HUES48 (cell line): ENCODE results near the gene GMEB2.
"Not testable (repeated sequence)": the region's sequence is repeated elsewhere in the genome, so short reads cannot be mapped to it uniquely, and the experiment has no call there.

ENCODE experiments used
- H3K27ac ChIP-seq: one replicate; pipeline ENCODE4 v1.7.0; 2013; ENCODE audit warnings: low read depth, low read length, inconsistent platforms
- H3K27me3 ChIP-seq: 2 replicates; pipeline ENCODE4 v1.6.1; 2013; ENCODE audit warnings: mild to moderate bottlenecking, low read length; ENCODE audit not compliant: control insufficient read depth, insufficient read depth
- H3K36me3 ChIP-seq: 2 replicates; pipeline ENCODE4 v1.6.1; 2013; ENCODE audit warnings: low read length; ENCODE audit not compliant: control insufficient read depth, insufficient read depth
- H3K4me1 ChIP-seq: 2 replicates; pipeline ENCODE4 v1.6.1; 2013; ENCODE audit warnings: mild to moderate bottlenecking, low read length; ENCODE audit not compliant: control insufficient read depth, insufficient read depth
- H3K4me3 ChIP-seq: 2 replicates; pipeline ENCODE4 v1.5.1; 2013; ENCODE audit warnings: mild to moderate bottlenecking, low read depth, low read length
- H3K9ac ChIP-seq: 2 replicates; pipeline ENCODE4 v1.6.1; 2013; ENCODE audit warnings: mild to moderate bottlenecking, low read depth, low read length, moderate library complexity
- H3K9me3 ChIP-seq: 2 replicates; pipeline ENCODE4 v1.6.1; 2013; ENCODE audit warnings: low read length; ENCODE audit not compliant: control insufficient read depth, insufficient read depth

Gene GMEB2

GRCh38 chr20:63573647-63574131 lies 53.2 kb downstream of the GMEB2 start:
- H3K9ac ChIP-seq = no peak overlapping the region
- peak overlapping the region; percentile 68 for H3K4me3 ChIP-seq
- H3K36me3 ChIP-seq = no peaks in the 10 kb centered on the region
- no peak overlapping the region for H3K27ac ChIP-seq
- peaks cover 9% of the 10 kb centered on the region; the same call in 1 of the 2 replicates for H3K4me1 ChIP-seq
- H3K9me3 ChIP-seq = no peaks in the 10 kb centered on the region
- no peaks in the 10 kb centered on the region for H3K27me3 ChIP-seq

GRCh38 chr20:63572788-63573646 lies 53.9 kb downstream of the GMEB2 start:
- Histone ChIP-seq H3K4me3 (peak overlapping the region; percentile 68), H3K4me1 (peaks cover 9% of the 10 kb centered on the region; the same call in 1 of the 2 replicates), H3K36me3 (no peaks in the 10 kb centered on the region), H3K27me3 (no peaks in the 10 kb centered on the region), H3K27ac (no peak overlapping the region), H3K9ac (no peak overlapping the region), H3K9me3 (no peaks in the 10 kb centered on the region)

- Histone ChIP-seq H3K27ac (no peak overlapping the region), H3K4me3 (no peak overlapping the region), H3K36me3 (no peaks in the 10 kb centered on the region), H3K9me3 (no peaks in the 10 kb centered on the region), H3K27me3 (no peaks in the 10 kb centered on the region), H3K9ac (no peak overlapping the region), H3K4me1 (peaks cover 9% of the 10 kb centered on the region; the same call in 1 of the 2 replicates)
Observed at GRCh38 chr20:63572071-63572787, 54.7 kb downstream of the GMEB2 start.

GRCh38 chr20:63571087-63571478 lies 55.8 kb downstream of the GMEB2 start:
- not testable (repeated sequence) for H3K4me1 ChIP-seq, H3K9ac ChIP-seq, H3K27ac ChIP-seq, H3K4me3 ChIP-seq, H3K36me3 ChIP-seq, H3K9me3 ChIP-seq, H3K27me3 ChIP-seq

GRCh38 chr20:63570281-63571086 lies 56.4 kb downstream of the GMEB2 start:
- Histone ChIP-seq H3K27ac (no peak overlapping the region), H3K27me3 (no peaks in the 10 kb centered on the region), H3K9ac (no peak overlapping the region), H3K4me1 (peaks cover 8% of the 10 kb centered on the region; the same call in 1 of the 2 replicates), H3K4me3 (no peak overlapping the region), H3K36me3 (no peaks in the 10 kb centered on the region), H3K9me3 (no peaks in the 10 kb centered on the region)

- Histone ChIP-seq H3K36me3 (no peaks in the 10 kb centered on the region), H3K9me3 (no peaks in the 10 kb centered on the region), H3K27me3 (no peaks in the 10 kb centered on the region), H3K4me3 (no peak overlapping the region), H3K9ac (no peak overlapping the region), H3K27ac (no peak overlapping the region), H3K4me1 (peaks cover under 1% of the 10 kb centered on the region; the same call in 1 of the 2 replicates)
Observed at GRCh38 chr20:63568986-63569949, 57.6 kb downstream of the GMEB2 start.

GRCh38 chr20:63568170-63568981 lies 58.5 kb downstream of the GMEB2 start:
- Histone ChIP-seq H3K27ac (no peak overlapping the region), H3K27me3 (no peaks in the 10 kb centered on the region), H3K9me3 (no peaks in the 10 kb centered on the region), H3K9ac (no peak overlapping the region), H3K4me1 (no peaks in the 10 kb centered on the region), H3K36me3 (no peaks in the 10 kb centered on the region), H3K4me3 (no peak overlapping the region)

GRCh38 chr20:63567386-63568169 lies 59.3 kb downstream of the GMEB2 start:
- Histone ChIP-seq H3K27ac (no peak overlapping the region), H3K27me3 (no peaks in the 10 kb centered on the region), H3K4me1 (no peaks in the 10 kb centered on the region), H3K4me3 (no peak overlapping the region), H3K9ac (no peak overlapping the region), H3K36me3 (no peaks in the 10 kb centered on the region), H3K9me3 (no peaks in the 10 kb centered on the region)

- H3K36me3 ChIP-seq = no peaks in the 10 kb centered on the region
- no peaks in the 10 kb centered on the region for H3K27me3 ChIP-seq
- H3K4me1 ChIP-seq = no peaks in the 10 kb centered on the region
- H3K27ac ChIP-seq = no peak overlapping the region
- H3K9ac ChIP-seq = no peak overlapping the region
- no peaks in the 10 kb centered on the region for H3K9me3 ChIP-seq
- no peak overlapping the region for H3K4me3 ChIP-seq
Observed at GRCh38 chr20:63567136-63567385, 59.8 kb downstream of the GMEB2 start.
